NCI-H524 (cell line): Measurements from ENCODE around the gene RAD18.

ENCODE experiments used
- DNase-seq, 2 experiments: peaks; one replicate each; lab custom pipeline; 2025; lab: John Stamatoyannopoulos, UW

The RAD18 gene

GRCh38 chr3:8899876-8900460 lies 63.3 kb downstream of the RAD18 start:
- DNase-seq, result no peak

- DNase-seq, result no peak
Observed at GRCh38 chr3:8895829-8896228, 67.4 kb downstream of the RAD18 start.

- peak in 1 of 2 experiments; percentile 23 for DNase-seq
Observed at GRCh38 chr3:8893001-8893400, 70.3 kb downstream of the RAD18 start.

GRCh38 chr3:8891774-8892173 lies 71.5 kb downstream of the RAD18 start:
- DNase-seq, result no peak

GRCh38 chr3:8891303-8891702 lies 72.0 kb downstream of the RAD18 start:
- DNase-seq, result no peak

- no peak for DNase-seq
Observed at GRCh38 chr3:8888301-8888915, 74.9 kb downstream of the RAD18 start.

GRCh38 chr3:8887435-8888300 lies 75.6 kb downstream of the RAD18 start:
- no peak for DNase-seq

GRCh38 chr3:8886546-8886945 lies 76.7 kb downstream of the RAD18 start:
- no peak for DNase-seq

GRCh38 chr3:8885536-8886316 lies 77.5 kb downstream of the RAD18 start:
- DNase-seq, result no peak

GRCh38 chr3:8884630-8885290 lies 78.5 kb downstream of the RAD18 start:
- no peak for DNase-seq

GRCh38 chr3:8882642-8883041 lies 80.6 kb downstream of the RAD18 start:
- no peak for DNase-seq

GRCh38 chr3:8882171-8882593 lies 81.1 kb downstream of the RAD18 start:
- no peak for DNase-seq

GRCh38 chr3:8879347-8879944 lies 83.8 kb downstream of the RAD18 start:
- no peak for DNase-seq

GRCh38 chr3:8875836-8876235 lies 87.4 kb downstream of the RAD18 start:
- DNase-seq, result no peak

GRCh38 chr3:8873740-8874139 lies 89.5 kb downstream of the RAD18 start:
- DNase-seq, result no peak

- DNase-seq, result no peak
Observed at GRCh38 chr3:8872261-8872660, 91.0 kb downstream of the RAD18 start.

GRCh38 chr3:8871306-8871705 lies 92.0 kb downstream of the RAD18 start:
- DNase-seq, result no peak

- DNase-seq, result no peak
Observed at GRCh38 chr3:8870134-8870533, 93.1 kb downstream of the RAD18 start.

- DNase-seq, result no peak
Observed at GRCh38 chr3:8869613-8870012, 93.7 kb downstream of the RAD18 start.

- DNase-seq, result no peak
Observed at GRCh38 chr3:8868996-8869395, 94.3 kb downstream of the RAD18 start.

- no peak for DNase-seq
Observed at GRCh38 chr3:8867646-8868045, 95.6 kb downstream of the RAD18 start.
